ENCODE measurements around the gene NARS2.

- TF ChIP-seq CTCF (IDR thresholded peaks at IDR 0.05) = no peak
- no peak for TF ChIP-seq POLR2A (IDR thresholded peaks at IDR 0.05)
These were observed 147.8 kb downstream of the NARS2 start for GRCh38 chr11:78426845-78427244.
